Measurements from ENCODE around the gene ANGPTL7.

Gene ANGPTL7

DNA sequence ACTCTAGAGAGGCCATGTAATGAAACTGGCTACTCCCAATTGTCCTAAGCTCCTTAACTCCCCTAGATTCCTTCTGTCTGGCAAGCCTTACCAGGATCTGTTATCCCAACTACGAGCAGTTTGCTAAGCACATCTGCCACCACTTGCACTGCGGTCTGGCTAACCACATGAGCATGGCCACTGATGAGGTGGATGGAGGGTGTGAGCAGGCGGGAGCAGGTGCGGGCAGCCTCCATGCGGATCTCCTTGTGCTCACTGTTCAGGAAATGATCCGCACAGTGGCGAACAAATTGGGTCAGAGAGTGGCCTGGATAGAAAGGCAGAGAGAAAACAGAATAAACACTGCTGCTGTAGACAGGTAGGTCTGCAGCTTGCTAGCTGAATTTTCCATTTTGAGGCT is 49.2 kb downstream of the ANGPTL7 start:
- no peaks in the 10 kb centered on the region for H3K9me3 ChIP-seq
- H3K27ac ChIP-seq: no peak overlapping the region
- no peak for DNase-seq
- intact Hi-C loops (cut with DNase I; ENCODE audit: low total_unique reads): no loop called here
- H3K4me1 ChIP-seq: no peaks in the 10 kb centered on the region
- H3K36me3 ChIP-seq: peaks cover 90 to 100% (median 97%) of the 10 kb centered on the region in 3 donors
- TF ChIP-seq, protein P1, sequence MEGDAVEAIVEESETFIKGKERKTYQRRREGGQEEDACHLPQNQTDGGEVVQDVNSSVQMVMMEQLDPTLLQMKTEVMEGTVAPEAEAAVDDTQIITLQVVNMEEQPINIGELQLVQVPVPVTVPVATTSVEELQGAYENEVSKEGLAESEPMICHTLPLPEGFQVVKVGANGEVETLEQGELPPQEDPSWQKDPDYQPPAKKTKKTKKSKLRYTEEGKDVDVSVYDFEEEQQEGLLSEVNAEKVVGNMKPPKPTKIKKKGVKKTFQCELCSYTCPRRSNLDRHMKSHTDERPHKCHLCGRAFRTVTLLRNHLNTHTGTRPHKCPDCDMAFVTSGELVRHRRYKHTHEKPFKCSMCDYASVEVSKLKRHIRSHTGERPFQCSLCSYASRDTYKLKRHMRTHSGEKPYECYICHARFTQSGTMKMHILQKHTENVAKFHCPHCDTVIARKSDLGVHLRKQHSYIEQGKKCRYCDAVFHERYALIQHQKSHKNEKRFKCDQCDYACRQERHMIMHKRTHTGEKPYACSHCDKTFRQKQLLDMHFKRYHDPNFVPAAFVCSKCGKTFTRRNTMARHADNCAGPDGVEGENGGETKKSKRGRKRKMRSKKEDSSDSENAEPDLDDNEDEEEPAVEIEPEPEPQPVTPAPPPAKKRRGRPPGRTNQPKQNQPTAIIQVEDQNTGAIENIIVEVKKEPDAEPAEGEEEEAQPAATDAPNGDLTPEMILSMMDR (IDR thresholded peaks at IDR 0.05): no peak
- no peak overlapping the region for H3K4me3 ChIP-seq
- H3K27me3 ChIP-seq: no peaks in the 10 kb centered on the region

DNA sequence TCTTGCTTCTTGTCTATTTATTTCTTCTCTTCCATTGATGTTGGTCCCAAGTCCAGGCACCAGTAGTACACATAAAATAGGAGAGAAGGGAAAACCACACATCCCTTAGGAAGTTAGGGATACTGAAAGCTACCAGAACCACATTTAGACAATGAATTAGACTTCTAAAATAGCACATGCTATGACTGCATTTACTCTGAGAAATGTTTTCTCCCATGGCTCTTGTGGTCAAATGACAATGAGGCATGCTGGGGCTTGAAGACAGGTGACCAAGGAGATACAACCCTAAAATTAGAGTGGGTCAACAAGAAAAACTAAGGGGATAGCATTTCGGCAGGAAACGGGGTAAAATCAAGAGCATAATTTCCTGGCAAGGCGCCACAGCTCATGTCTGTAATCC is 56.1 kb downstream of the ANGPTL7 start:
- intact Hi-C loops (cut with DNase I; ENCODE audit: low total_unique reads): no loop called here
- no peaks in the 10 kb centered on the region for H3K9me3 ChIP-seq
- peaks cover 63 to 88% (median 75%) of the 10 kb centered on the region in 3 donors for H3K36me3 ChIP-seq
- no peaks in the 10 kb centered on the region for H3K4me1 ChIP-seq
- H3K27ac ChIP-seq: no peak overlapping the region
- TF ChIP-seq, protein P1 (IDR thresholded peaks at IDR 0.05): no peak
- H3K4me3 ChIP-seq: no peak overlapping the region
- DNase-seq: no peak
- no peaks in the 10 kb centered on the region for H3K27me3 ChIP-seq
